HG02610 (cell line): ENCODE data around the gene MATK.
"Not testable (repeated sequence)": the region's sequence is repeated elsewhere in the genome, so short reads cannot be mapped to it uniquely, and the experiment has no call there.

ENCODE experiments used
- ATAC-seq: cut with Tn5 transposase; IDR thresholded peaks from one replicate; pipeline ENCODE4 v1.9.1; 2021; ENCODE audit warnings: mild to moderate bottlenecking, moderate library complexity; ENCODE audit not compliant: unreplicated experiment

Gene MATK

DNA sequence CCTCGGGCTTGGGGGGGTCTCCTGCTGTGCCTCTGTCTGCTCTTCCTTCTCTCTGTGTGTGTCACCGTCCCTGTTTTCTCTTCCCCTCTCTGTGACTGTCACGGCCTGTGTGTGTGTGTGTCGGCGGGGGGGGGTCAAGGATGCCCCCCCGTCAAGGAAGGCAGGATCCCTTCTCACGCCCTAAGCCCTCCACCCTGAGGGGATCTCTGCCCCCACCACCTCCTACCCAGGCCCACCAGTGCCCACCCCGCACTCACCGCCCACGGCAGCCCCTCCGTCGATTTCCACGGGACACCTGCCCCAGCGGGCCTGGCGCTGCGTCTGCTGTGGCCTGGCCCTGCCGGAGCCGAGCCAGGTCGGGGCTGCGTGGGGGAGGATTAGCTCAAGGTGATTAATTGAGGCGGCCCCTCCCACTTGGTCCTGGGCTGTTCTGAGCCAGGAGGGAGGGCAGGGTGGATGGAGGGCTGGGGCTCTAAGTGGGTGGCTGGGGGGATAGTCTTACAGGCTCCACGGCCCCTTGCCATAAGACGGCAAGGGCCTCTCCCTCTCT lies 14.2 kb downstream of the MATK start, which contains the start of gene RAX2:
Gene RAX2, minus strand, starts transcription at position 323 of the 550 bp plus-strand sequence. CDS start 486 bp downstream, outside the sequence.
- ATAC-seq, result no peak

GRCh38 chr19:3771000-3771905 lies 14.9 kb downstream of the MATK start:
- ATAC-seq, result no peak

GRCh38 chr19:3770136-3770999 lies 15.8 kb downstream of the MATK start:
- ATAC-seq, result no peak

DNA sequence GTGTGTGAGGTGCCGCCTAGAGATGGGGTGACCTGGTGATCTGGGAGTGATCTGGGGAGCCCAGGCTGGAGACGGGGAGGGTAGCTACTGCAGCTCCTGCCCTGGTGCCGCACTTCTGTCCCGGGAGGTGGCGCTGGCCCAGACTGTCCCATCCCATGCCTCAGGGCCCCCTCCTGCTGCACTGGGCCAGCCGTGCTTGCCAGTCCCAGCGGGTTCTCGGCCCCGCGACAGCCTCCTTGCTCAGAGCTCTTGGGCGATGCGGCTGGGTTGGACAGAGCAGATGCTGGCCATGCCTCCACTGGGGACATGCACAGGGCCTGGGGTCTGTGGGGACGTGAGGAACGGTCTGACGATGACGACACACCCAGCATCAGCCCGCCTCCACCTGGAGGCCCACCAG lies 16.7 kb downstream of the MATK start:
- ATAC-seq, result no peak

DNA sequence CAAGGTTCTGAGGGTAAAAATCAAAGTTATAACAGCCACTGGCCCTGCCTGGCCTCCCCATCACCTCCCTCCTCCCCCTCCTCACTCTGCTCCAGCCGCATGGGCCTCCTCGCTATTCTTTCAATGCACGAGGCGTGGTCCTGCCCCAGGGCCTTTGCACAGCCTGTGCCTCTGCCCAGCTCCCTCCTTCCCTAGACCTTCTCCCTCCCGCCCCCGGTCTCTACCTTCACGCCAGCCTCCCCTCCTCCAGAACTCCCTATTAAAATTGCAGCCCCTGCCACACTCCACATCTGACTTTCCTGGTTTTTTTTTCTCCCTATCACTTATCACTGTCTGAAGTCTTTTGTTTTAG lies 17.5 kb downstream of the MATK start:
- no peak for ATAC-seq

DNA sequence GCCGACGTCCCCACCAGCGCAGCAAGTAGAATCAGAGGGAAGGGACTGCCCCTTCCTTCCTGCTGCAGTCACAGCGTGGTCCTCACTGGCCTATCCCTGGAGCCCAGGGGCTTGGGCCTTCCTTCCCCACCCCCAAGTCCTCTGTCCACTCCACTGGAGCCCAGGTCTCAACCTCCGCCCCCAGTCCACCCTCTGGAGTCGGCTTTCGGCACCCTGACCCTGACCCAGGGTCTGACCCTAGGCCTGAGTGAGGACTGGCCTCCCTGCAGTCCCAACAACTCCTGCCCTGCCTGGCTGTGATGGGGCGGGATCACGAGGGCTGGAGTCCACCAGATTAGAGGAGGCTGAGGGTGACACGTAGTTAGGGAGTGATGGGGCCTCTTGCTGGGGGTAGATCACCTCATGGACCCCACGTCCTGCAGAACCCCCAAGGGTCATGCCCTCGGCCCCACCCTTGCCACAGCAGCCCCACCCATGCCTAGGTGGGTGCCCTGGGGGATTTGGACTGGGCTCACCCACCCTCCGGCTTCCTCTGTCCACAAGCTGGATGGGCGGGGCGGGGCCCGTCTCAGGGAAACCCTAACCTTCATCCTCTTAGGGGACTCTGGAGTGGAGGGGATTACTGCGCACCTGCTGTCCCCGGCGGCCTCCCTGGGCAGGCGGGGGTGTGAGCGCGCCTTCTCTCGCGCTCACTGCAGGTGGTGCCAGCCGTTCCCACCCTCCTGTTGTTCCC lies 18.0 kb downstream of the MATK start:
- no peak for ATAC-seq

DNA sequence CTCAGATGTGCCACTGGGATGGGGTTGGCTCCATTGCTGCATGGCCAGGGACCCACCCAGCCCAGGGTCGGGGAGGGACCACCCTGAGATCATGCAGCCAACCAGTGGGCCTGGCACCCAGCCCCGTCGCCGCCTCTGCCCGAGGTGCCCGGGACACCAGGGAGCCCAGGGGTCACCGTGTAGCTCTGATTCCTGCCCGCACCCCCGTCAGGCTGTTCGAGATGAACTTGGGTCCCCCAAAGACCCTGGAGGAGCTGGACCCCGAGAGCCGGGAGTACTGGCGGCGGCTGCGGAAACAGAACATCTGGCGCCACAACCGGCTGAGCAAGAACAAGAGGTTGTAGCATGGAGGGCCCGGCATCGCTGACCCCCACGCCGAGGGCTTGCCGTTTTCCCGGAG lies 19.1 kb downstream of the MATK start:
- no peak for ATAC-seq

GRCh38 chr19:3766520-3766919 lies 19.7 kb downstream of the MATK start:
- ATAC-seq, result no peak

- ATAC-seq, result not testable (repeated sequence)
Measured at GRCh38 chr19:3765757-3766156, 20.4 kb downstream of the MATK start.

- no peak for ATAC-seq
Measured at GRCh38 chr19:3765121-3765520, 21.1 kb downstream of the MATK start.

- peak; percentile 77 for ATAC-seq
Measured at GRCh38 chr19:3762501-3763459, 23.4 kb downstream of the MATK start, which contains the start of gene MRPL54. Gene MRPL54, plus strand, starts transcription at chr19:3762682. Its CDS starts 19 bp downstream, at chr19:3762701.

- no peak for ATAC-seq
Measured at GRCh38 chr19:3762130-3762473, 24.1 kb downstream of the MATK start.

DNA sequence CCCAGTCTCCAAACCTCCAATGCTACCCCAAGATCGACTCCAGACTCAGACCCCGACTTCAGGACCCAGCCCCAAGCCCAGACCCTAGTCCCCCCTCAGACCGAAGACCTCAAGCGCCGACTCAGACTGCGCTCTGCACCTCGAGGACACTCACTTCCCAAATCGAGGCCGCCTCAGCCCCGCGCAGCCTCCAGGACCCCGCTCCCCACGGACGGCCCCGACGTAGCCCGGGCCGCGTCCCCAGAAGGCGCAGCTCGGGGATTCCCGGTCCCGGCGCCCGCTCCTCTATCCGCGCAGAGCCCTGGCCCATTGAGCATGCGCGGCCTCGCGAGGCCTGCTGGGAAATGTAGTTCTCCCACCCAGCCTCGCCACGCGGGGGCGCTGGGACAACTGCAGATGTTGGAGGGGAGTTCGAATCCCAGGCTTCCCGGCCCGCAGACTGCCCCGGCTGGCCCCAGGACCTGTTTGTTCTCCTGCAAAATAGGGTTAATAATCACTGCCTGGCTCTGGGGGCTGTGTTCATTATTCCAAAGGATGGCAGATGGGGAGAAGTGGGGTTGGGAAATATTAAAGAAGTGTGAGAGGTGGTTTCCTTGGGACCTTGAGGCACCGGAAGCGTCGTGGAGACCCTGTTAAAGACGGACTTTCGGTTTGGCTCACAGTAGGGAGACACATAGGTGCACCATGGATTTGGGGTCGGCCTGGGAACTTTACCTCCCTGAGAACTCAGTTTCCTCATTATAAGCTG lies 24.6 kb downstream of the MATK start, which contains the start of gene APBA3:
Gene APBA3, minus strand, starts transcription at position 311 of the 748 bp plus-strand sequence. CDS start 1,428 bp downstream, outside the sequence.
- peak; percentile 50 for ATAC-seq

- no peak for ATAC-seq
Measured at GRCh38 chr19:3760871-3761361, 25.3 kb downstream of the MATK start.

- ATAC-seq, result no peak
Measured at GRCh38 chr19:3759482-3760254, 26.5 kb downstream of the MATK start.

DNA sequence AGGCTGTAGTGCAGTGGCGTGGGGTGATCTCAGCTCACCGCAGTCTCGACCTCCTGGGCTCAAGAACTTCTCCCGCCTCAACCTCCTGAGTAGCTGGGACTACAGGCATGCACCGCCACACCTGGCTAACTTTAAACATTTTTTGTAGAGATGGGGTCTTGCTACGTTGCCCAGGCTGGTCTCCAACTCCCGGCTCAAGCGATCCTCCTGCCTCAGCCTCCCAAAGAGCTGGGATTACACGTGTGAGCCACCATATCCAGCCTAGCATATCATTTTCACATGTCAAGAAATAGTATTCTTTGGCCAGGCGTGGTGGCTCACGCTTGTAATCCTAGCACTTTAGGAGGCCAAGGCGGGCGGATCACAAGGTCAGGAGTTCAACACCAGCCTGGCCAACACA lies 27.9 kb downstream of the MATK start:
- not testable (repeated sequence) for ATAC-seq

DNA sequence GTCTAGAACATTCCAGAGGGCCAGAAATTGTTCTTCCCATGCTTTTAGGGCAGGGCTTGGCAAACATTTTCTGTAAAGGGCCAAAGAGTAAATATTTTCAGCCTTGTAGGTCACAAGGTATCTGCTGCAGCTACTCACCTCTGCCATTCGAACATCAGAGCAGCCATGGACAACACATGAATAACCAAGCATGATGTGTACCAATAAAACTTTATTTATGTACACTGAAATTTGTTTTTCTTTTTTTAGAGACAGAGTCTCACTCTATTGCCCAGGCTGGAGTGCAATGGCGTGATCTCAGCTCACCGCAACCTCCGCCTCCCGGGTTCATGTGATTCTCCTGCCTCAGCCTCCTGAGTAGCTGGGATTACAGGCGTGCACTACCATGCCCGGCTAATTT lies 28.5 kb downstream of the MATK start:
- ATAC-seq, result not testable (repeated sequence)
